Nephron progenitor cell (in vitro differentiated cells): ENCODE data around the gene USP22.

Experiments used
- DNase-seq: peaks from one replicate; pipeline ENCODE4 v3.0.0; 2021
- H3K27ac Mint-ChIP-seq: 2 replicates; pipeline ENCODE4 v1.8.0; 2021; ENCODE audit warnings: mild to moderate bottlenecking, moderate library complexity, mixed read lengths
- H3K27me3 Mint-ChIP-seq: 2 replicates; pipeline ENCODE4 v1.8.0; 2021; ENCODE audit warnings: mild to moderate bottlenecking, low read depth, mixed read lengths; ENCODE audit not compliant: poor library complexity
- H3K36me3 Mint-ChIP-seq: 2 replicates; pipeline ENCODE4 v1.8.0; 2021; ENCODE audit warnings: low read depth, mixed read lengths
- H3K4me1 Mint-ChIP-seq: 2 replicates; pipeline ENCODE4 v1.8.0; 2021; ENCODE audit warnings: mixed read lengths
- H3K4me3 Mint-ChIP-seq: 2 replicates; pipeline ENCODE4 v1.8.0; 2021; ENCODE audit warnings: mild to moderate bottlenecking, moderate library complexity, mixed read lengths
- H3K9me3 Mint-ChIP-seq: 2 replicates; pipeline ENCODE4 v1.8.0; 2021; ENCODE audit warnings: mild to moderate bottlenecking, moderate library complexity, mixed read lengths
- TF ChIP-seq, protein P1 (sequence below): fragments of 200-600 bp; sonication (generic); IDR thresholded peaks from 2 replicates; pipeline ENCODE4 v1.5.0; 2021; ENCODE audit warnings: antibody characterized with exemption

USP22 gene

DNA sequence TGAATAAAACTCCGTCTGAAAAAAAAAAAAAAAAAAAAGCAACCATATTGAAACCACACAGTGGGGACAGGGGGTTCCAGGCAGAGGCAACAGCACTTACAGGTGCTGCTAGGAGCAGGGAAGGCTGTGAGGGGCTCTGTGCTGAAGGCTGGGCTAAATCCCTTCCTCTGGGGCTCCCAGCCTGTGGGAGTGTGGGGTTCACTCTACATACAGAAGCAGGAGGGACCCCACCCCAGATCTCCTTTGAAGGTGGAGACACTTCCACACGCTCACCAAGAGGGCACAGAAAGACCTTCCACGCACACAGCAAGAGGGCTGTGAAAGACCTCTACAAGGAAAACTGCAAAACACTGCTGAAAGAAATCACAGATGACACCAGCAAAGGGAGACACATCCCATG lies 53.9 kb downstream of the USP22 start:
- no peak for DNase-seq
- Mint-ChIP-seq H3K9me3 (peaks cover 8% of the 10 kb centered on the region), H3K4me3 (no peak overlapping the region), H3K27me3 (peaks cover 3% of the 10 kb centered on the region), H3K4me1 (peaks cover 24% of the 10 kb centered on the region), H3K36me3 (peaks cover 19% of the 10 kb centered on the region), H3K27ac (no peak overlapping the region)
- TF ChIP-seq, protein P1, sequence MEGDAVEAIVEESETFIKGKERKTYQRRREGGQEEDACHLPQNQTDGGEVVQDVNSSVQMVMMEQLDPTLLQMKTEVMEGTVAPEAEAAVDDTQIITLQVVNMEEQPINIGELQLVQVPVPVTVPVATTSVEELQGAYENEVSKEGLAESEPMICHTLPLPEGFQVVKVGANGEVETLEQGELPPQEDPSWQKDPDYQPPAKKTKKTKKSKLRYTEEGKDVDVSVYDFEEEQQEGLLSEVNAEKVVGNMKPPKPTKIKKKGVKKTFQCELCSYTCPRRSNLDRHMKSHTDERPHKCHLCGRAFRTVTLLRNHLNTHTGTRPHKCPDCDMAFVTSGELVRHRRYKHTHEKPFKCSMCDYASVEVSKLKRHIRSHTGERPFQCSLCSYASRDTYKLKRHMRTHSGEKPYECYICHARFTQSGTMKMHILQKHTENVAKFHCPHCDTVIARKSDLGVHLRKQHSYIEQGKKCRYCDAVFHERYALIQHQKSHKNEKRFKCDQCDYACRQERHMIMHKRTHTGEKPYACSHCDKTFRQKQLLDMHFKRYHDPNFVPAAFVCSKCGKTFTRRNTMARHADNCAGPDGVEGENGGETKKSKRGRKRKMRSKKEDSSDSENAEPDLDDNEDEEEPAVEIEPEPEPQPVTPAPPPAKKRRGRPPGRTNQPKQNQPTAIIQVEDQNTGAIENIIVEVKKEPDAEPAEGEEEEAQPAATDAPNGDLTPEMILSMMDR, result no peak

DNA sequence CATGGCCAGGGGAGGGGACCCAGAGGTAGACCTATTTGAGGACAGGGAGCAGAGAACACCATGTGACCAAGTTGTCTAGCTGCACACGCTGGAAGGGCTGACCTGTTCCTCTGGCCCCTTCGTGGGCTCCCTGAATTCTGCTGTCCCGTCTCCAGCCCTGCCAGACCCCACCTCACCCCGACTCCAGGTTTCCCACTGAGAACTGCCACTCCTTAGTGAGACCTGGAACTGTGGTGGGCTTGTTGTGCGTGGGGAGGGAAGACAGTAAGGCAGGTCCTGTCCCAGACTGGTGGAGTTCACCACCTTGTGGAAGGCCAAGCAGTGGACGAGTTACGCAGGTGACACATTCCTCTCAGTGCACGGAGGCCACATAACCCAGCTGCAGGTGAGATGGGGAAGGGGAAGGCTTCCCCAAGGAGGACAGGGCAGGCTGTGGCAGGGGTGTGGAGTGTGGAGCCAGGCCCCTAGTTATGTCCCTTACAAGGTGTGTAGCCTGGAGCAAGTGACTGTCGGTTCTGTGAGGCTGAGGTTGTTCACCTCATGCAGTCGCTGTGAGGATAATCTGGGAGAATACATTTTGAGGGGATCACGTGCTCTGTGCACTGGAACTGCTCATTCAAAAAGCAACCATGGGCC lies 54.7 kb downstream of the USP22 start:
- Mint-ChIP-seq H3K4me3 (no peak overlapping the region), H3K27ac (no peak overlapping the region), H3K9me3 (peaks cover 14% of the 10 kb centered on the region), H3K4me1 (peaks cover 19% of the 10 kb centered on the region), H3K27me3 (peaks cover 3% of the 10 kb centered on the region), H3K36me3 (peaks cover 19% of the 10 kb centered on the region)
- TF ChIP-seq, protein P1, result no peak
- DNase-seq, result no peak

DNA sequence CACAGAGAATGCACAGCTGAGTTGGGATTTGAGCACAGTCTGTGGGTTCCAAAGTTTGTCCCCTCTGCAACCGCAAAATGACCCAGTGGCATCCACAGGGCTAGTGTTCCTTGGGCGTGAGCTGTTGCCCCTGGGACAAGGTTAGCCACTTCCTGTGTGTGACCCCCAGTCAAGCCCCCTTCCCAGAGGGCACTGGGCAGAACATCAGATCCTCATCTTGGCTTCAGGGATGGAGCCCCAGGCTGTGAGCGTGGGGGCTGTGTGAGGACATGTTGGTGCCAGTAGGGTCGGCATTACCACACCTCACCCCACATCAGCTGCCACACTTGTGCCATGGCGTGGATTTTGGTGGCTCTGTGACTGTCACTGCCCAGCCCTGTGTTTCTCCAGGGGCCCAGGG lies 55.3 kb downstream of the USP22 start:
- TF ChIP-seq, protein P1, result no peak
- Mint-ChIP-seq H3K36me3 (peaks cover 25% of the 10 kb centered on the region), H3K4me3 (no peak overlapping the region), H3K27me3 (peaks cover 3% of the 10 kb centered on the region), H3K9me3 (peaks cover 20% of the 10 kb centered on the region), H3K4me1 (peaks cover 15% of the 10 kb centered on the region), H3K27ac (no peak overlapping the region)
- DNase-seq, result no peak

DNA sequence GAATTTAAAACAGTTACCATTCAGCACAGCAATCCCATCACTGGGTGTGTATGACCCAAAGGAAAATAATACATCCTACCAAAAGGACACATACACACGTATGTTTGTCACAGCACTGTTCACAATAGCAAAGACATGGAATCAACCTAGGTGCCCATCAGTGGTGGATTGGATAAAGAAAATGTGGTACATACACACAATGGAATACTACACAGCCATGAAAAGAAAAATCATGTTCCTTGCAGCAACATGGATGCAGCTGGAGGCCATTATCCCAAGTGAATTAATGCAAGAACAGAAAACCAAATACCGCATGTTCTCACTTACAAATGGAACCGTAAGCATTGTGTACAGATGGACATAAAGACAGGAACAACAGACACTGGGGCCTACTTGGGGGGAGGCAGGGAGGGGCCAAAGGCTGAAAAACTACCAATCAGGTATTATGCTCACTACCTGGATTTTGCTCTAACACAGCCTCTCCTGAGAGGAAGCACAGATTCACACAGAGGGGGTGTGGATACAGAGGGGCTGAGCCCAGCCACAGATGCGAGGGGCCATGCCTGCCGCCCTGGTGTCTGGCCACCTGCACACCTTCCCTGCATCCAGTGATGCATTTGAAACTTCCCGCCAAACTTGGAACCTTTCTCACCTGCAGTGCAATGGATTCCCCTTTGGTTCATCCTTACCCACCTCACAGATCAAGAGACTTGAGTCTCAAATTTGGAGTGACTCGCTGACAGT lies 55.9 kb downstream of the USP22 start:
- H3K27me3 Mint-ChIP-seq, result peaks cover 3% of the 10 kb centered on the region
- peaks cover 31% of the 10 kb centered on the region for H3K36me3 Mint-ChIP-seq
- TF ChIP-seq, protein P1, result no peak
- peaks cover 15% of the 10 kb centered on the region for H3K4me1 Mint-ChIP-seq
- no peak overlapping the region for H3K27ac Mint-ChIP-seq
- H3K4me3 Mint-ChIP-seq, result no peak overlapping the region
- peaks cover 26% of the 10 kb centered on the region for H3K9me3 Mint-ChIP-seq
- no peak for DNase-seq

DNA sequence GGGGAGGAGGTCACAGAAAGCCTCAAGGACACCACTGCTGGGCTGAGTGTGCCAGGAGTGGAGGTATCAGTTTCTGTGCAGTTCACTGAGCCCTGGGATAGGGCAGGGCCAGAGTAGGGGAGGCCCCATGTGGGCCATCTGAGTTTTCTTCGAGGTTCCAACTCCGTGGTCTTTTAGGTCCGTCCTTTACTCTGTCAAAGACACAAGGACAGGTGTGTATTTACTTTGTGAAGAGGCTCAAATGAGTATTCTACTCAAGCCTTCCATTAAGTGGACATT lies 59.5 kb downstream of the USP22 start:
- TF ChIP-seq, protein P1, result no peak
- DNase-seq, result no peak
- Mint-ChIP-seq H3K4me1 (no peaks in the 10 kb centered on the region), H3K4me3 (no peak overlapping the region), H3K36me3 (peaks cover 67% of the 10 kb centered on the region), H3K27me3 (peaks cover 4% of the 10 kb centered on the region), H3K27ac (no peak overlapping the region), H3K9me3 (peaks cover 27% of the 10 kb centered on the region)
